ENCODE measurements around the gene PARP8.

DNA sequence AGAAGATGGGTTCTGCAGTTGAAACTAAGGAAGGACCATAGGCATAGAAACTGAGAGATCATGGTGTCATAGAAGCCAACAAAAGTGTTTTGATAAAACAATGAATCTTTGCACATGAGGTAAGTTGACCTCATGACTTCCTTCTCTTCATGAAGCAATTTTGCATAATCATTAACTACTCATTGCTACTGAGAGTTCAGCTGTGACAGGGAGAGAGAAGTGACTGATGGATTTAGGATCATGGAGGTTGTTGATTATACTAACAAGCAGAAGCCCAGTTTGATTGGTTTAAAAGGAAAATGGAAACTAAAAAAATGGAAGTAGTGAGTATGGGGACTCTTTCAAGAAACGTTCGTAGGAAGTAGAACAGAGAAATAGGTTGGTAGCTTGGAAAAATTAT is 51.2 kb downstream of the PARP8 start:
- TF ChIP-seq, protein P1, sequence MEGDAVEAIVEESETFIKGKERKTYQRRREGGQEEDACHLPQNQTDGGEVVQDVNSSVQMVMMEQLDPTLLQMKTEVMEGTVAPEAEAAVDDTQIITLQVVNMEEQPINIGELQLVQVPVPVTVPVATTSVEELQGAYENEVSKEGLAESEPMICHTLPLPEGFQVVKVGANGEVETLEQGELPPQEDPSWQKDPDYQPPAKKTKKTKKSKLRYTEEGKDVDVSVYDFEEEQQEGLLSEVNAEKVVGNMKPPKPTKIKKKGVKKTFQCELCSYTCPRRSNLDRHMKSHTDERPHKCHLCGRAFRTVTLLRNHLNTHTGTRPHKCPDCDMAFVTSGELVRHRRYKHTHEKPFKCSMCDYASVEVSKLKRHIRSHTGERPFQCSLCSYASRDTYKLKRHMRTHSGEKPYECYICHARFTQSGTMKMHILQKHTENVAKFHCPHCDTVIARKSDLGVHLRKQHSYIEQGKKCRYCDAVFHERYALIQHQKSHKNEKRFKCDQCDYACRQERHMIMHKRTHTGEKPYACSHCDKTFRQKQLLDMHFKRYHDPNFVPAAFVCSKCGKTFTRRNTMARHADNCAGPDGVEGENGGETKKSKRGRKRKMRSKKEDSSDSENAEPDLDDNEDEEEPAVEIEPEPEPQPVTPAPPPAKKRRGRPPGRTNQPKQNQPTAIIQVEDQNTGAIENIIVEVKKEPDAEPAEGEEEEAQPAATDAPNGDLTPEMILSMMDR (optimal IDR thresholded peaks at IDR 0.05 in 1 of 3, IDR thresholded peaks at IDR 0.05 in 1 of 3, conservative IDR thresholded peaks at IDR 0.05 in 1 of 3; ENCODE audit: extremely low read depth in 1 of 3, insufficient read depth in 2 of 3, low read length in 3 of 3): no peak
- no peak for TF ChIP-seq EZH2 (IDR thresholded peaks at IDR 0.05; ENCODE audit: low read length)
